Measurements from ENCODE around the gene ANKFY1.

ANKFY1 gene, protein sequence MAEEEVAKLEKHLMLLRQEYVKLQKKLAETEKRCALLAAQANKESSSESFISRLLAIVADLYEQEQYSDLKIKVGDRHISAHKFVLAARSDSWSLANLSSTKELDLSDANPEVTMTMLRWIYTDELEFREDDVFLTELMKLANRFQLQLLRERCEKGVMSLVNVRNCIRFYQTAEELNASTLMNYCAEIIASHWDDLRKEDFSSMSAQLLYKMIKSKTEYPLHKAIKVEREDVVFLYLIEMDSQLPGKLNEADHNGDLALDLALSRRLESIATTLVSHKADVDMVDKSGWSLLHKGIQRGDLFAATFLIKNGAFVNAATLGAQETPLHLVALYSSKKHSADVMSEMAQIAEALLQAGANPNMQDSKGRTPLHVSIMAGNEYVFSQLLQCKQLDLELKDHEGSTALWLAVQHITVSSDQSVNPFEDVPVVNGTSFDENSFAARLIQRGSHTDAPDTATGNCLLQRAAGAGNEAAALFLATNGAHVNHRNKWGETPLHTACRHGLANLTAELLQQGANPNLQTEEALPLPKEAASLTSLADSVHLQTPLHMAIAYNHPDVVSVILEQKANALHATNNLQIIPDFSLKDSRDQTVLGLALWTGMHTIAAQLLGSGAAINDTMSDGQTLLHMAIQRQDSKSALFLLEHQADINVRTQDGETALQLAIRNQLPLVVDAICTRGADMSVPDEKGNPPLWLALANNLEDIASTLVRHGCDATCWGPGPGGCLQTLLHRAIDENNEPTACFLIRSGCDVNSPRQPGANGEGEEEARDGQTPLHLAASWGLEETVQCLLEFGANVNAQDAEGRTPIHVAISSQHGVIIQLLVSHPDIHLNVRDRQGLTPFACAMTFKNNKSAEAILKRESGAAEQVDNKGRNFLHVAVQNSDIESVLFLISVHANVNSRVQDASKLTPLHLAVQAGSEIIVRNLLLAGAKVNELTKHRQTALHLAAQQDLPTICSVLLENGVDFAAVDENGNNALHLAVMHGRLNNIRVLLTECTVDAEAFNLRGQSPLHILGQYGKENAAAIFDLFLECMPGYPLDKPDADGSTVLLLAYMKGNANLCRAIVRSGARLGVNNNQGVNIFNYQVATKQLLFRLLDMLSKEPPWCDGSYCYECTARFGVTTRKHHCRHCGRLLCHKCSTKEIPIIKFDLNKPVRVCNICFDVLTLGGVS

DNA sequence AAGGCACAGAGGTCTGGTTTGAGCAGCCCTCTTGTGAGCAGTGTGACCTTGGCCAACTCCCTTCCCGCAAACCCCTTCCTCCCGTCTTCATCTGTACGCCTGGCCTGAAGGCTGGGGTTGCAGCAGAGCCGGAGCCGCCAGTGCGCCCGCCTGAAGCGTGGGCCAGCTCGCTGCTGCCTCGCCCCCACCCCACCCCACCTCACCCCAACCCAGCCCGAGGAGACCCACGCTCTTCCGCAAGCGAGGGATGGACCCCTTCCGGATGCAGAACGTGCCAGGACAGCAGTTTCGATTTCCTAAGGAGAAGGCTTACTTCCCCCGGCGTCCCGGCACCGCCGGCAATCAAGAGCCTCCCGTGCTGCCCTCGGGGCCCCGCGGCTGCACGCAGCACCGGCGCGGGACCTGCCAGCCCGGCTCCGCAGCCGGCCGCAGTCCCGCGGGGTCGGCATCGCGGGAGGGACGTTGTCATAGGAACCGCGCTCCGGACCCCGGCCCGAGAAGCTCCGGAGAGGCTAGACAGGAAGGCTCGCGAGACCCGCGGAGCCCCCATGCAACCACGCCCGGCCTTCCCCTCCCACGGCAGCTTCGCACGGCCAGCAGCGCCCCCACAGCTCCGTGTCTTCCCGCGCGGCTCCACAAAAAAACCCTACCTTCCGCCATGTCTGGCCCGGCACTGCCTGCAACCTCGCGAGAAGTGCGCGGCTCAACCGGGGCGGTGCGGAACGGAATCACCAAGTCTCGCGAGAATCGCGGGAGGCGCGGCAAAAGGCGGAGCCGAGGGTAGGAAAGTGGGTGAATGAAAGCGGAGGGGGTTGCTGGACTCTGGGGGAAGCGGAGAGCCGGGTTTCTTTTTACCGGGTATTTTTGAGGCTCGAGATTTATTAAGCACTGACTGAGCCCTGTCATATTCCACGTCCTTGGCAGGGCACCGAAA is at the start of gene ANKFY1:
Gene ANKFY1 (minus strand): TSS at position 698 of the 934 bp plus-strand sequence. CDS start 38 bp downstream, at position 660.
- peak; percentile 93 to 97 for DNase-seq (ENCODE audit: low read depth in 2 of 2, low spot score in 1 of 2)

DNA sequence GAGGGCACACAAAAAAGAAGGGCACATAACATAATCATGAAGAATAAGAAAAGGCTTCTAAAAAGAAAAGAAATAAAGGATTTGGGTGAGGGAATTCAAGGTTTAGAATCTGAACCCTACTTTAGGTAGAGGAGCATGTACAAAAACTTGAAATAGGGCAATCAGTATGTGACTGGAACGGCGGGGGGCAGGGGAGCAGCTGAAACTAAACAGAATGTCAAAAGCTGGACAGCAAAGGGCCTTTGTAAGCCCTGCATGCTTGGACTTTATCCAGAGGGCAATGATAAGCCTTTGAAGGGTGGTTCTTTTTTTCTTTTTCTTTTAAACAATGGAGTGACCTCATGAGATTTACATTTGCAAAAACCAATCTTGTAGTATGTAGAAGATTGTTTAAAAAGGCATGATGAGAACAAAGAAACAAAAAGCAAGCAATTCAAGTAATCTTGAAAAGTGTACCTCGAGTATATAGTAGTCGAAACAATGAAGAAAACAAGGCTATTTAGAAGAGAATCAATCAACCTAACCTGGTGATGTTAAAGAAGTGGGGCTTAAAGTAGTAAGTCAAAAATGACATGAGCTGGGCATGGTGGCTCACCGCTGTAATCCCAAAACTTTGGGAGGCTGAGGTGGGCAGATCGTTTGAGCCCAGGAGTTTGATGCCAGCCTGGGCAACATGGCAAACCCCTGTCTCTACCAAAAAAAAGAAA is 46.7 kb upstream of the ANKFY1 start:
- no peak for DNase-seq (ENCODE audit: low read depth in 2 of 2, low spot score in 1 of 2)

- no peak for DNase-seq (ENCODE audit: low read depth in 2 of 2, low spot score in 1 of 2)
Measured at GRCh38 chr17:4309897-4310296, 46.1 kb upstream of the ANKFY1 start.

DNA sequence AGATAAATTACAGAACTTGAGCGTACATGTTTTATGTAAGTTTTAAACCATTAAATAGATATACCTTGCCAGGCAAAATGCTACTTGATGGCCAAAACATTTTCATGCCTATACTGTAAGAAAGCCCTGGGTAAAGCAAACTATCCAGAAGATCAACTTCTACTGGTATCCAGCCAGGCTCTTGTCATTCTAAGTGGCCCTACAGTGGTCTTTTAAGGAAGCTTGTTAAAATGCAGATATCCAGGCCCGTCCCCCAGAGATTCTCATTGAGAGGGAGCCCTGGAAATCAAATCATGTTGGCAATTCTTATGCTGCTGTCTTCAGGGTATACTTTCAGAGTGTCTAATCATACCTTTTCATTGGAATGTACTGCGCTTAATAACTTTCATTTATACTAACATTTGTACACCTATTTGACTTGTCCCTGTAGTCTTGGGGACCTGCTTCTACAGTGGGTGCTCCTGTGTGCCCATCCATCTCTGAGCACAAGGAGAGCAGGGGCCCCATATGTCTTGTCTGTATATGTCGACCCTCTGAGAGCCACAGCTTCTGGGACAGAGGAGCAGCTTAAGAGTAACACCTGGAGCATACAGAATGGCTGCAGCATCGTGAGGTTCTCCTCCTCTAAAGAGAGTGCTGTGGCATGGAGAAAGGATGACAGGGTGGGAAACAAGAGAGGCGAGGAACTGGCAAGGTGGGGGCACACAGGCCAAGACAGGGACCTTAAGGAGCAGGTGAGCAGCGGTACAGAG is 43.6 kb upstream of the ANKFY1 start:
- DNase-seq (ENCODE audit: low read depth in 2 of 2, low spot score in 1 of 2) = no peak

DNA sequence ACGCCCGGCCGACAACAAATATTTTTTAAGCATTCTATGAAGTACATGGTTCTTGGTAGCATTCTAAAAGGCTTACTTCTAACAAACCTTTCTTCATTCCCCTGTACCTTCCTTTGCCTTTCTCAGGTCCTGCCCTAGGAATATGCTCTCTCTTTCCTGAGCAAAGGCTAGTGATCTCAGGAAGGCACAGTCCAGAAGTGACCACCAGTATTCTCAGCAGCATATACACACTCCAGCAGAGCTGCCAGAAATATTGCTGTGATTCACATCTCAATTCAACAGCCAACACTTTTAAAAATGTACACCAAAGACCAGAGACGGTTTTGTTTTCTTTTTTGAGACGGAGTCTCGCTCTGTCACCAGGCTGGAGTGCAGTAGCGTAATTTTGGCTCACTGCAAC is 41.4 kb upstream of the ANKFY1 start:
- no peak for DNase-seq (ENCODE audit: low read depth in 2 of 2, low spot score in 1 of 2)

- peak; percentile 1 to 33 for DNase-seq (ENCODE audit: low read depth in 2 of 2, low spot score in 1 of 2)
Measured at GRCh38 chr17:4304417-4305027, 40.7 kb upstream of the ANKFY1 start.

DNA sequence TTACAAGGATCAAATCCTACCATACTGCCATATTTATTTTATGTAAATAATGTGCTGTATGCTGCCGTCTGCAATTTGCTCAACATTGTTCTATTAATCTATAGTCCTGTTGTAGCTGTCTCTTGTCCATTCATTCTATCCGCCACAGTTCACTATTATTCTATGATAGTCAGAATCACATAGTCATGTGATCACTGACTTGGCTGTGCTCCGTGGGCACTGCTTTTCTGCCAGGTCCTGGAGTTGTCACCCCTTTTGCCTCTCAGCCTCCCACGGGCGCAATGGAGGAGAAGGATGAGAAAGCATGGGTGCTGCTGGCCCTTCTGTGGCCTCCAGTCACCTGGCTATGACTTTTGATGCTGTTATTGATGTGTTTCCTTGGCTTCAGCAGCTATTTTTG is 37.3 kb upstream of the ANKFY1 start:
- DNase-seq (ENCODE audit: low read depth in 2 of 2, low spot score in 1 of 2) = no peak

DNA sequence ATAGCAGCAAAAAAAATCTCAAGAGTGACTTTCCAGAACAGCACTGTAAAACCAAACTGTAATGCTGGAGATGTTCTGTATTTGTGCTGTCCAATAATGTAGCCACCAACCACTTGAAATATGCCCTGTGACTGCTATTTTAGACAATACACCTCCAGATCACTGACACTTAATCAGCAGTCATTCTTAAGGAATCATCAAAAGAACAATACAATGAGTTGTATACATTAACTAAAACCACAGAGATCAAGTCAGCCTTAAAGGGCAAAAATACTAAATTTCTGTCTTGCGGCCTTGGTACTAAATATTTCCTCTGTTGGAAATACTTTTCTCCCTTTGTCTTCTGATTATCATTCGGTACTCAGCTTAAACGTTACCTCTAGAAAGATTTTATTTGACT is 33.6 kb upstream of the ANKFY1 start:
- no peak for DNase-seq (ENCODE audit: low read depth in 2 of 2, low spot score in 1 of 2)

DNA sequence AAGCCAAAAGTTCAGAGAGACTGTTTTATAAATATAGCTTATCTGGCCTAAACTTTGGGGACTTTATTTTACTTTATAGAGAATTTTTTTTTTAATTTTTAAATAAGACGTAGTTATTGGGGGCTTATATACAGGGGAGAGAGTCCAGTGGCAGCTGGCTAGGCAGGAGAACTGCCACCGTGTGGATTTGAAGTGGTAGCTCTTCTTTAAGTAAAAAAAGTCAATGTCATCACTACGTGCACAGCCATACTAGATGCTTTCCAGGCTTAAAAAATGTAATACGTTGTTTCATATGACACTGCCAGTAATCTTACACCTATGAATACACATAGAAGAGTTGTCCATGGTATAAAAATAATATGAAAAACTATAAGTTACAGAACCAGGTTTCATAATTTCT is 31.9 kb upstream of the ANKFY1 start:
- no peak for DNase-seq (ENCODE audit: low read depth in 2 of 2, low spot score in 1 of 2)

DNA sequence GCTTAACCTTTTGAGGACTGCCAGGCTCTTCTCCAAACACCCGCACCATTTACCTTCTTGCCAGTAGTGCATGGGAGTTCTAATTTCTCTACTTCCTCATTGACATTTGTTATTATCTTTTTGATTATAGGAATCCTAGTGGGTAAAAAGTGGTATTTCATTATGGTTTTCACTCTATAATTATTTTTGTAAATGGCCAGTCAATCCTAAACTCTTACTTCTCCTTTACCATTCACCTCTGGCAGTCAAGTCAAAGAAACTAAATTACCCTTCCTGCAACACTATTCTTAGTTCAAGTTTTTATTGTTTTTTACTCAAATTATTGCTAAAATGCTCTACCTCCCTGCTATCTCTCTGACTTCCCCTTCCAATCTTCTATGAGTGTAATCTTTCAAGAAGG is 29.8 kb upstream of the ANKFY1 start:
- no peak for DNase-seq (ENCODE audit: low read depth in 2 of 2, low spot score in 1 of 2)

- no peak for DNase-seq (ENCODE audit: low read depth in 2 of 2, low spot score in 1 of 2)
Measured at GRCh38 chr17:4287710-4288109, 23.9 kb upstream of the ANKFY1 start.

DNA sequence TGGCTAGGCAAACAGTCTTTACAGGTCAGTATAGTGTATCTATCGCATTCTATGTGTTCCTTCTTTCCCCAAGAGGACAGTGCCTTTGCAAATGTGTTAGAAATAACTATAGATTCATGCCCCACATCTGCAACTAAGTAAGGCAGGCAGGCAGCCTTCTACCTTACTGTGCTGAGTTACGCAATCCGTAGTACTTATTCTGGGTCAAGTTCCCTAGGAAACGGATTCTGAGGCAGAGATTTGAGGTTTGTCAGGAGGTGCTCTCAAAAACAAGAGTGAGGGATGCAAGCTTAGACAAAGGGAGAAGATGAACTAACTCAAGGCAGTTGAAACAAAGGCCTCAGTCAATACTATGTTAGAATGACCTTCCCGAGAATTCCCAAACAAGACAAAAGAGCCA is 12.7 kb upstream of the ANKFY1 start:
- DNase-seq (ENCODE audit: low read depth in 2 of 2, low spot score in 1 of 2) = no peak

GRCh38 chr17:4272972-4273368 is 9.2 kb upstream of the ANKFY1 start:
- DNase-seq (ENCODE audit: low read depth in 2 of 2, low spot score in 1 of 2) = no peak

GRCh38 chr17:4272213-4272971 is 8.6 kb upstream of the ANKFY1 start:
- DNase-seq (ENCODE audit: low read depth in 2 of 2, low spot score in 1 of 2) = no peak

- DNase-seq (ENCODE audit: low read depth in 2 of 2, low spot score in 1 of 2) = no peak
Measured at GRCh38 chr17:4270736-4271135, 7.0 kb upstream of the ANKFY1 start.

DNA sequence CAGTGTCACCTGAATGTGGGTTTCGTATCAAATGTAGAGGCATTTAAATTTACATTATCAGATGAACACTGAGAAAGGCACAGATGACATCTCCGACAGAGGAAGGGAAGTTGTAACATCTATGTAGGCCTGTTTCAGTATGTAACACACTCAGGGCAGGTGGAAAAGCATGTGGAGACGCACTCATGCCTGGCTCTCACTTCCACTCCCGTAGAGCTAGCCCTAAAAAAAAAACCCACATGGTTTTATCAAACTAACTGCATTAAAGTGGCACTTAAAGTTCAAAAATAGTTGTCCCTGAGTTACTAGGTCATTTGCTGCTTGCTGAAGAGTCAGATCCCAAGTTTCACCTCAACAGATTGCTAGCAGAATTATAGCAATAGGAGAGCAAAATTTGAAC is 6.1 kb upstream of the ANKFY1 start:
- DNase-seq (ENCODE audit: low read depth in 2 of 2, low spot score in 1 of 2) = no peak

DNA sequence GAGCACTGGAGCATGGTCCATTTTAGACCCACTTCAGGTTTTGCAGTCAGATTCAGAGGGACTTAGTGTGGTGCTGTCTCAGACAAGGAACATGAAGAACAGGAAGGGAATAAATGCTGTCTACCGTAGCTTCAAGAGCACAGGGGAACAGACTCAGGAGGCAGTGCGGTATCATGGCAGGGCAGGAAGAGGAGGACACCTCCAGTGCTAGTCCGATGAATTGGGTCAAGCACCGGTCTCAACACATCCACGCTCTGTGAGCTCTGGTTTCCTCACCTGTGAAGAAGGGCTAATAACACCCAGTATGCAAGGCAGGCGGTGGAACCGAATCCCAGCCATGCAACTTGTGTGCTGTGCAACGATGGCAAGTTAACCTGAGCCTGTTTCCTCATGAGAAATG is 3.6 kb upstream of the ANKFY1 start:
- no peak for DNase-seq (ENCODE audit: low read depth in 2 of 2, low spot score in 1 of 2)

GRCh38 chr17:4266550-4266949 is 2.8 kb upstream of the ANKFY1 start:
- DNase-seq (ENCODE audit: low read depth in 2 of 2, low spot score in 1 of 2) = no peak
